BE2C (cell line): Measurements from ENCODE around the gene EHD4.

Source experiments
- DNase-seq: peaks from one replicate; pipeline ENCODE4 v3.0.0-alpha.2; 2020
- H3K27me3 ChIP-seq: fragments of 250-450 bp; sonication (Bioruptor Pico); 2 replicates; pipeline ENCODE4 v1.5.1; 2020; ENCODE audit warnings: mild to moderate bottlenecking
- H3K36me3 ChIP-seq: fragments of 250-450 bp; sonication (Bioruptor Pico); 2 replicates; pipeline ENCODE4 v1.5.1; 2020; ENCODE audit warnings: mild to moderate bottlenecking
- H3K4me1 ChIP-seq: fragments of 250-450 bp; sonication (Bioruptor Pico); 2 replicates; pipeline ENCODE4 v1.5.1; 2020
- H3K4me3 ChIP-seq: 2 replicates; pipeline ENCODE4 v1.5.1; 2011; ENCODE audit warnings: low read depth, low read length
- H3K9me3 ChIP-seq: fragments of 250-450 bp; sonication (Bioruptor Pico); 2 replicates; pipeline ENCODE4 v1.5.1; 2020
- CTCF ChIP-seq: IDR thresholded peaks from 2 replicates; pipeline ENCODE4 v1.5.1; 2012; ENCODE audit warnings: mild to moderate bottlenecking, low read depth, low read length

Gene EHD4

GRCh38 chr15:41847206-41847605, 125.2 kb downstream of the EHD4 start:
- Histone ChIP-seq H3K4me3 (no peak overlapping the region), H3K27me3 (no peaks in the 10 kb centered on the region), H3K9me3 (no peaks in the 10 kb centered on the region), H3K4me1 (no peaks in the 10 kb centered on the region; the same call in 1 of the 2 replicates), H3K36me3 (no peaks in the 10 kb centered on the region)
- no peak for DNase-seq
- TF ChIP-seq CTCF, result no peak
